ENCODE measurements around the gene PAPSS1. TPM values are rescaled to one million over a fixed set of nuclear protein-coding genes. Genes with fewer than 3 reads are reported as not detected.

PAPSS1 gene
- total and polyA plus RNA-seq, 10 of the 15 experiments (the other 5 are each of a cell fraction or from before 2014, with no cell fraction given) = 22.6 to 73.0 (median 30.6) TPM

DNA sequence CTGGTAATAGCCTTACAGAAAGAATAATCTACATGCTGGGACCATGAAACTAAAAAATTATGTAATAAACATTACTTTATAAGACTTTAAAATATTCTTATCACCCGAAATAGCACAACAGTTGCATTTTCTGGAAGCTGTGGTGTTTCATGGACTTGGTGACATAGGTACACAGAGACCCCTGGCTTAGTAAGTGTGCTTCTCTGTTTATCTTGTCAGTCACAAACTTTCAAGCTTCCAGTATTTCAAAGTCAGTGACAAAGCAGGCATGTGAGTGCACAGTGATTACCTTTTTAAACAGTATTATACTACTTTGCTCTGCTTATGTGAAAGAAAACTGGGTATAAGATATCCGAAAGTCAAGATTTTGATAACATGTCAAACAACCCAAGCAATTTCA, 84.3 kb downstream of the PAPSS1 start:
- Histone ChIP-seq H4K20me1 (ENCODE audit: control insufficient read depth, insufficient read depth) (no peaks in the 10 kb centered on the region), H3K79me2 (ENCODE audit: control insufficient read depth, insufficient read depth, low read length) (no peaks in the 10 kb centered on the region), H3K4me2 (ENCODE audit: control insufficient read depth, insufficient read depth) (no peak overlapping the region), H3K27me3 (replicated peaks in 1 of 2; ENCODE audit: control insufficient read depth in 2 of 2, insufficient read depth in 2 of 2, low read length in 1 of 2) (no peaks in the 10 kb centered on the region), H3K9me3 (replicated peaks; ENCODE audit: control insufficient read depth, insufficient read depth, low read length) (no peaks in the 10 kb centered on the region), H3K4me3 (no peak overlapping the region), H2AFZ (ENCODE audit: control insufficient read depth, low read depth, low read length) (no peak overlapping the region), H3K27ac (ENCODE audit: control insufficient read depth, insufficient read depth) (no peak overlapping the region), H3K4me1 (ENCODE audit: control insufficient read depth, insufficient read depth, low read length) (no peaks in the 10 kb centered on the region), H3K9ac (ENCODE audit: control insufficient read depth, insufficient read depth, low read length) (no peak overlapping the region), H3K36me3 (ENCODE audit: control insufficient read depth in 2 of 2, insufficient read depth in 2 of 2, low read length in 1 of 2) (no peaks in the 10 kb centered on the region)
- in situ Hi-C loops (cut with MboI) = no loop called here
- FAIRE-seq (no peak), DNase-seq (ENCODE audit: low read depth, low spot score) (no peak), ATAC-seq (no peak)
- RAD21 ChIA-PET (ENCODE audit: unreplicated experiment) = no interaction called here
- WGBS (ENCODE audit: insufficient coverage, insufficient replicate concordance, low lambda C conversion rate, missing lambda C conversion rate) = 100% methylated on average over 2 of the region's 2 CpGs
- SMC1A ChIA-PET (ENCODE audit: uncharacterized antibody, unreplicated experiment) = no interaction called here
- CTCF ChIA-PET = no interaction called here
- no TSS peak for BruUV-seq (replicated peaks)
- intact Hi-C loops (cut with micrococcal nuclease; ENCODE audit: unreplicated experiment) = no loop called here
- POLR2A ChIA-PET = no interaction called here
- TF ChIP-seq ZBTB33 (IDR thresholded peaks at IDR 0.05) (no peak), SREBF1 (IDR thresholded peaks at IDR 0.05; ENCODE audit: low read length) (no peak), CTCF (IDR thresholded peaks at IDR 0.05 in 2 of 3, conservative IDR thresholded peaks at IDR 0.05 in 1 of 3; ENCODE audit: control insufficient read depth in 2 of 3, extremely low read depth in 1 of 3, insufficient read depth in 1 of 3, low read depth in 3 of 3, low read length in 3 of 3) (no peak), RAD51 (IDR thresholded peaks at IDR 0.05) (no peak), BRCA1 (IDR thresholded peaks at IDR 0.05; ENCODE audit: low read depth, low read length) (no peak), ZNF622 (IDR thresholded peaks at IDR 0.05) (no peak), ZBTB4 (CRISPR knock-in tag; IDR thresholded peaks at IDR 0.05) (no peak), STAT3 (IDR thresholded peaks at IDR 0.05; ENCODE audit: low read depth, low read length) (no peak), TCF7 (IDR thresholded peaks at IDR 0.05; ENCODE audit: borderline replicate concordance) (no peak), EED (IDR thresholded peaks at IDR 0.05; ENCODE audit: low read depth) (no peak), NFYA (IDR thresholded peaks at IDR 0.05; ENCODE audit: borderline replicate concordance, low read depth, low read length) (no peak), MYB (IDR thresholded peaks at IDR 0.05; ENCODE audit: borderline replicate concordance, low read depth, low read length) (no peak)
- TF ChIP-seq, protein P1, sequence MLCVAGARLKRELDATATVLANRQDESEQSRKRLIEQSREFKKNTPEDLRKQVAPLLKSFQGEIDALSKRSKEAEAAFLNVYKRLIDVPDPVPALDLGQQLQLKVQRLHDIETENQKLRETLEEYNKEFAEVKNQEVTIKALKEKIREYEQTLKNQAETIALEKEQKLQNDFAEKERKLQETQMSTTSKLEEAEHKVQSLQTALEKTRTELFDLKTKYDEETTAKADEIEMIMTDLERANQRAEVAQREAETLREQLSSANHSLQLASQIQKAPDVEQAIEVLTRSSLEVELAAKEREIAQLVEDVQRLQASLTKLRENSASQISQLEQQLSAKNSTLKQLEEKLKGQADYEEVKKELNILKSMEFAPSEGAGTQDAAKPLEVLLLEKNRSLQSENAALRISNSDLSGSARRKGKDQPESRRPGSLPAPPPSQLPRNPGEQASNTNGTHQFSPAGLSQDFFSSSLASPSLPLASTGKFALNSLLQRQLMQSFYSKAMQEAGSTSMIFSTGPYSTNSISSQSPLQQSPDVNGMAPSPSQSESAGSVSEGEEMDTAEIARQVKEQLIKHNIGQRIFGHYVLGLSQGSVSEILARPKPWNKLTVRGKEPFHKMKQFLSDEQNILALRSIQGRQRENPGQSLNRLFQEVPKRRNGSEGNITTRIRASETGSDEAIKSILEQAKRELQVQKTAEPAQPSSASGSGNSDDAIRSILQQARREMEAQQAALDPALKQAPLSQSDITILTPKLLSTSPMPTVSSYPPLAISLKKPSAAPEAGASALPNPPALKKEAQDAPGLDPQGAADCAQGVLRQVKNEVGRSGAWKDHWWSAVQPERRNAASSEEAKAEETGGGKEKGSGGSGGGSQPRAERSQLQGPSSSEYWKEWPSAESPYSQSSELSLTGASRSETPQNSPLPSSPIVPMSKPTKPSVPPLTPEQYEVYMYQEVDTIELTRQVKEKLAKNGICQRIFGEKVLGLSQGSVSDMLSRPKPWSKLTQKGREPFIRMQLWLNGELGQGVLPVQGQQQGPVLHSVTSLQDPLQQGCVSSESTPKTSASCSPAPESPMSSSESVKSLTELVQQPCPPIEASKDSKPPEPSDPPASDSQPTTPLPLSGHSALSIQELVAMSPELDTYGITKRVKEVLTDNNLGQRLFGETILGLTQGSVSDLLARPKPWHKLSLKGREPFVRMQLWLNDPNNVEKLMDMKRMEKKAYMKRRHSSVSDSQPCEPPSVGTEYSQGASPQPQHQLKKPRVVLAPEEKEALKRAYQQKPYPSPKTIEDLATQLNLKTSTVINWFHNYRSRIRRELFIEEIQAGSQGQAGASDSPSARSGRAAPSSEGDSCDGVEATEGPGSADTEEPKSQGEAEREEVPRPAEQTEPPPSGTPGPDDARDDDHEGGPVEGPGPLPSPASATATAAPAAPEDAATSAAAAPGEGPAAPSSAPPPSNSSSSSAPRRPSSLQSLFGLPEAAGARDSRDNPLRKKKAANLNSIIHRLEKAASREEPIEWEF (IDR thresholded peaks at IDR 0.05; ENCODE audit: insufficient replicate concordance, low read depth, low read length) = no peak
